ENCODE results near the gene NDUFS5.
"Not testable (repeated sequence)": the region's sequence is repeated elsewhere in the genome, so short reads cannot be mapped to it uniquely, and the experiment has no call there.

The NDUFS5 gene

GRCh38 chr1:39026051-39026865 lies at the start of gene NDUFS5:
NDUFS5 (plus strand) TSS chr1:39026350; CDS start chr1:39028725, 2,375 bp downstream.
- H3K4me3 ChIP-seq (ENCODE audit: low read depth, low read length) = peak within 1 kb of the TSS; percentile 90
- peak; percentile 85 for DNase-seq (ENCODE audit: low read depth)

- not testable (repeated sequence) for DNase-seq (ENCODE audit: low read depth); H3K4me3 ChIP-seq (ENCODE audit: low read depth, low read length)
These were observed 48.5 kb upstream of the NDUFS5 start for GRCh38 chr1:38977399-38978244.

GRCh38 chr1:38978245-38978542 lies 48.0 kb upstream of the NDUFS5 start:
- DNase-seq (ENCODE audit: low read depth); H3K4me3 ChIP-seq (ENCODE audit: low read depth, low read length): not testable (repeated sequence)

- DNase-seq (ENCODE audit: low read depth); H3K4me3 ChIP-seq (ENCODE audit: low read depth, low read length): not testable (repeated sequence)
These were observed 46.8 kb upstream of the NDUFS5 start for GRCh38 chr1:38979380-38979779.

DNA sequence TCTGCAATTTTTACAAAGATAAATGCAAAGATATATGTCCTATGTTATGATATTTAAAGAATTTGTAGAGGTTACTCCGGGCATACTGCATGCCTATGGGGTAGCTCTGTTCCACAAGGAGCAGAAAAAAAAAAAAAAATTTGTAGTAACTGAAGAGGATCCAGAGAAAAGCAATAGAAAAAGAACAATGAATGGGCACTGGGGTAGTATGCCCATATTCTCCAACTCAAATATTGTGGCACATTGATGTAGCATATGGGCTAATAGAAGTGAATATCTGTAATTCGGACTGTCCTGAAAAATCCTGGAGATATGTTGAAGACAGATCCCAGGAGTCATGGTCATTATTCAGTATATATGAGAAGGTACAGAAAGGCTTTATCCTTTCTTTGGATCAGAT lies 36.2 kb upstream of the NDUFS5 start:
- DNase-seq (ENCODE audit: low read depth) = no peak
- no peak overlapping the region for H3K4me3 ChIP-seq (ENCODE audit: low read depth, low read length)

DNA sequence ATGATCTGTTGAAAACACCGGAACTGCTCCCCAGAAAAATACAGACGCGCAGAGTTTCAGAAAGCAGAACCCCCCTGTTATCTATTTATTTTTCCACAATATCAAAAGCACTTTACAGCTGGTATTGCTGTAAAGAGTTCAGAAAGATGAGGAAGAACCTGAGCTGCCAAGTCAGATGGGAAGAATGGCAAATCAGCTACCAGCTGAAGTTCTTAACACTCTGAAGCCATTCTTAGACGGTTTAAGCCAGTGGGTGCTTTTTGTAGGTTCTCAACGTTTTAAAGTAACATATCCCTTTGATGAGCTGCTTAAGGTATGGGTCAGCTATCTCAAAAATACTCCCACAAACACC lies 35.8 kb upstream of the NDUFS5 start:
- peak overlapping the region; percentile 89 for H3K4me3 ChIP-seq (ENCODE audit: low read depth, low read length)
- DNase-seq (ENCODE audit: low read depth) = no peak

GRCh38 chr1:38990738-38991637 lies 35.2 kb upstream of the NDUFS5 start, which contains the start of gene AKIRIN1:
AKIRIN1 (plus strand) TSS chr1:38991276; CDS start chr1:38991381, 105 bp downstream.
- peak; percentile 91 for DNase-seq (ENCODE audit: low read depth)
- peak within 1 kb of the TSS; percentile 89 for H3K4me3 ChIP-seq (ENCODE audit: low read depth, low read length)

DNA sequence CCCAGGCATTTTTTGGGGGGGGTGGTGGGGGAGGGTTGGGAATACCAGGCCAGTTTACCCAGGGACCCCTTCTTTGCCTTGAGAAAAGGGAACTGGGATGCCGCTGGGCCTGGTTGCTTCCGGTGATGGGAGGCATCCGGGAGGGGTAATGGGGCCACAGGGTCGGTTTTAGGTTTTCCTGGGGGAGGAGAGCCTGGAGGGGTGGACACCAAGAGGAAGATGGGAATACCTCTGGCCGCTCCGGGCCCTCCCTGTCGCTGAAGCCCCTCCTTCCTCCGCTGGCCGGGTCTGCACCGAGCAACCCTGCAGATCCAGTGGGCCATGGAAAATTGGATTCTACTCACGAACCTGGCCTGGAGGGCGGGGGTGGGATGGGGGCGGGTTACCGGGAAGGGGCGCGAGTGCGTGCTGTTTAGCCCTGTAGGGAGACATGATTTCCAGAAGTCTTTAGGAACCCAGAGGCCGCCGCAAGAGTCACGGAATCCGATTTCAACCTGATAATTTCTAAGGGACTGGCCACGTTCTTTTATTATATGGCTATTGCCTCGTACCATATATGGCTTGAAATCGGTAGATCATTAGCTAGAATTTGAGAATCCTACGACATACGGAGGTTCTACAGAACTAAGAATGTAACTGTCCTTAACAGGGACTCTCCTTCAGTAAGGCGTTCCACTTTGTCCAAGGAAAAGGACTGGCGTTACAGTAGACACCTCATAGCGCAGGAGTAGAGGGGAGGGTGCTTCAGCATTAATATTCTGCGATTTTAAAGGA lies 34.3 kb upstream of the NDUFS5 start:
- DNase-seq (ENCODE audit: low read depth) = no peak
- peak overlapping the region; percentile 89 for H3K4me3 ChIP-seq (ENCODE audit: low read depth, low read length)

GRCh38 chr1:38992412-38993111 lies 33.6 kb upstream of the NDUFS5 start:
- H3K4me3 ChIP-seq (ENCODE audit: low read depth, low read length) = peak overlapping the region; percentile 89
- DNase-seq (ENCODE audit: low read depth) = no peak

- no peak overlapping the region for H3K4me3 ChIP-seq (ENCODE audit: low read depth, low read length)
- DNase-seq (ENCODE audit: low read depth) = no peak
These were observed 32.0 kb upstream of the NDUFS5 start for GRCh38 chr1:38994196-38994595.

- H3K4me3 ChIP-seq (ENCODE audit: low read depth, low read length) = no peak overlapping the region
- no peak for DNase-seq (ENCODE audit: low read depth)
These were observed 28.9 kb upstream of the NDUFS5 start for GRCh38 chr1:38997034-38997900.

GRCh38 chr1:38997901-38998190 lies 28.3 kb upstream of the NDUFS5 start:
- DNase-seq (ENCODE audit: low read depth) = no peak
- no peak overlapping the region for H3K4me3 ChIP-seq (ENCODE audit: low read depth, low read length)

- no peak for DNase-seq (ENCODE audit: low read depth)
- H3K4me3 ChIP-seq (ENCODE audit: low read depth, low read length) = no peak overlapping the region
These were observed 24.4 kb upstream of the NDUFS5 start for GRCh38 chr1:39001516-39002421.

DNA sequence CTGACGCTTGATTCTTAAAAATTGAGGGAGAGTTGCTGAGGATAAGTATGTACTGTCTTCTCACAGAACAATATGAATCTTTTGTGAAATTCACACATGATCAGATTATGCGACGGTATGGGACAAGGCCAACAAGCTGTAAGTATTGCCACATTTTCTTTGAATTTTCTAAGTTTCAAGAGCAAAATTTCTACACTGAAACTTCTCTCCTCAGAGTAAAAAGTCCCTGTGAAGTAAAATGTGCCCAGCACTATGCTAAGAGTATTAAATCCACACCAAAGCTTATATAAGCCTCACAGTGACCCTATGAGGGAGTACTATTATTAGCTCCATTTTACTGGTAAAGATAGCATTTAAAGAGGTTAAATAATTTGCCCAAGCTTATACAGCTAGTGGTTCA lies 22.9 kb upstream of the NDUFS5 start:
- DNase-seq (ENCODE audit: low read depth) = no peak
- H3K4me3 ChIP-seq (ENCODE audit: low read depth, low read length) = no peak overlapping the region

GRCh38 chr1:39003794-39004193 lies 22.4 kb upstream of the NDUFS5 start:
- no peak for DNase-seq (ENCODE audit: low read depth)
- H3K4me3 ChIP-seq (ENCODE audit: low read depth, low read length) = no peak overlapping the region

GRCh38 chr1:39006287-39006686 lies 19.9 kb upstream of the NDUFS5 start:
- no peak overlapping the region for H3K4me3 ChIP-seq (ENCODE audit: low read depth, low read length)
- no peak for DNase-seq (ENCODE audit: low read depth)
